ENCODE measurements around the gene LATS1.

DNA sequence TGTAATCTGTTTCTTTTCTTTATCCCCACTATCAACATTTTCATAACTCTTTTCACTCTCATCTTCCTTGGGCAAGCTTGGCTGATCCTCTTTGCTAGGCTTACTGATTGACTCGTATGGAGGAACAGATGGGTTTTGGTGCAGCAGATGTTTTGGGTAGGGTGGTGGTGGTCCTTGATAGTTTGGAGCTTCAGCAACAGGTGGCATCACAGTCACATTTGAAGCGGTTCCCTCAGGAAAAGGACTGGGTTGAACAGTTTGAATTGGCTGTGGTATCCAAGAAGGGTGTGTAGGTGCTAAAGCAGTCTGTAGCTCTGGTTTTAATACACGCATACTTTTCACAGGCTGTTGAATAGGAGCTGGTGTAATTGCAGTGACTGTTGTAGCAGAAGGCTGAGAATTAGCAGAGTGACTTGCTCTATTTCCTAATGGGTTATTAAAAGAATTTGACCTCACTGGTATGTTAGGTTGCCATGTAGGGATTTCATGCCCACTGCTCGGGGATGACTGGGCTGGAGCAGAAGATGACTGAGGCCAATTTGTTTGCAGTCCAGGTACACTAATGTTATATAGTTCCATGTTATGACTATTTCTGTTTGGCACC lies 34.5 kb downstream of the LATS1 start:
- TF ChIP-seq EP300 (IDR thresholded peaks at IDR 0.05; ENCODE audit: borderline replicate concordance in 1 of 2, low read depth in 2 of 2, low read length in 2 of 2) (no peak), POLR2A (IDR thresholded peaks at IDR 0.05; ENCODE audit: control extremely low read depth in 1 of 2, low read depth in 2 of 2, low read length in 2 of 2) (no peak), BRCA1 (IDR thresholded peaks at IDR 0.05; ENCODE audit: low read depth, low read length) (no peak), SP1 (IDR thresholded peaks at IDR 0.05; ENCODE audit: low read depth, low read length) (no peak), POLR2AphosphoS5 (IDR thresholded peaks at IDR 0.05; ENCODE audit: low read depth, low read length) (no peak), CHD1 (IDR thresholded peaks at IDR 0.05; ENCODE audit: low read depth, low read length) (no peak)
- TF ChIP-seq, protein P1, sequence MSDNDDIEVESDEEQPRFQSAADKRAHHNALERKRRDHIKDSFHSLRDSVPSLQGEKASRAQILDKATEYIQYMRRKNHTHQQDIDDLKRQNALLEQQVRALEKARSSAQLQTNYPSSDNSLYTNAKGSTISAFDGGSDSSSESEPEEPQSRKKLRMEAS (IDR thresholded peaks at IDR 0.05) = no peak
- TF ChIP-seq, protein P2, sequence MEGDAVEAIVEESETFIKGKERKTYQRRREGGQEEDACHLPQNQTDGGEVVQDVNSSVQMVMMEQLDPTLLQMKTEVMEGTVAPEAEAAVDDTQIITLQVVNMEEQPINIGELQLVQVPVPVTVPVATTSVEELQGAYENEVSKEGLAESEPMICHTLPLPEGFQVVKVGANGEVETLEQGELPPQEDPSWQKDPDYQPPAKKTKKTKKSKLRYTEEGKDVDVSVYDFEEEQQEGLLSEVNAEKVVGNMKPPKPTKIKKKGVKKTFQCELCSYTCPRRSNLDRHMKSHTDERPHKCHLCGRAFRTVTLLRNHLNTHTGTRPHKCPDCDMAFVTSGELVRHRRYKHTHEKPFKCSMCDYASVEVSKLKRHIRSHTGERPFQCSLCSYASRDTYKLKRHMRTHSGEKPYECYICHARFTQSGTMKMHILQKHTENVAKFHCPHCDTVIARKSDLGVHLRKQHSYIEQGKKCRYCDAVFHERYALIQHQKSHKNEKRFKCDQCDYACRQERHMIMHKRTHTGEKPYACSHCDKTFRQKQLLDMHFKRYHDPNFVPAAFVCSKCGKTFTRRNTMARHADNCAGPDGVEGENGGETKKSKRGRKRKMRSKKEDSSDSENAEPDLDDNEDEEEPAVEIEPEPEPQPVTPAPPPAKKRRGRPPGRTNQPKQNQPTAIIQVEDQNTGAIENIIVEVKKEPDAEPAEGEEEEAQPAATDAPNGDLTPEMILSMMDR (IDR thresholded peaks at IDR 0.05; ENCODE audit: control extremely low read depth in 1 of 3, insufficient read depth in 1 of 3, low read depth in 1 of 3, low read length in 3 of 3) = no peak
- TF ChIP-seq, protein P3, sequence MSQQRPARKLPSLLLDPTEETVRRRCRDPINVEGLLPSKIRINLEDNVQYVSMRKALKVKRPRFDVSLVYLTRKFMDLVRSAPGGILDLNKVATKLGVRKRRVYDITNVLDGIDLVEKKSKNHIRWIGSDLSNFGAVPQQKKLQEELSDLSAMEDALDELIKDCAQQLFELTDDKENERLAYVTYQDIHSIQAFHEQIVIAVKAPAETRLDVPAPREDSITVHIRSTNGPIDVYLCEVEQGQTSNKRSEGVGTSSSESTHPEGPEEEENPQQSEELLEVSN (IDR thresholded peaks at IDR 0.05) = no peak

Data from H1 (cell line).